ENCODE results near the gene USHBP1. TPM values are rescaled to one million over a fixed set of nuclear protein-coding genes. Genes with fewer than 3 reads are reported as not detected.

Gene USHBP1
- total and polyA plus RNA-seq, 2 of the 13 experiments (the other 11 are each of a cell fraction or from before 2014, with no cell fraction given) = 0.15 to 1.5 TPM

DNA sequence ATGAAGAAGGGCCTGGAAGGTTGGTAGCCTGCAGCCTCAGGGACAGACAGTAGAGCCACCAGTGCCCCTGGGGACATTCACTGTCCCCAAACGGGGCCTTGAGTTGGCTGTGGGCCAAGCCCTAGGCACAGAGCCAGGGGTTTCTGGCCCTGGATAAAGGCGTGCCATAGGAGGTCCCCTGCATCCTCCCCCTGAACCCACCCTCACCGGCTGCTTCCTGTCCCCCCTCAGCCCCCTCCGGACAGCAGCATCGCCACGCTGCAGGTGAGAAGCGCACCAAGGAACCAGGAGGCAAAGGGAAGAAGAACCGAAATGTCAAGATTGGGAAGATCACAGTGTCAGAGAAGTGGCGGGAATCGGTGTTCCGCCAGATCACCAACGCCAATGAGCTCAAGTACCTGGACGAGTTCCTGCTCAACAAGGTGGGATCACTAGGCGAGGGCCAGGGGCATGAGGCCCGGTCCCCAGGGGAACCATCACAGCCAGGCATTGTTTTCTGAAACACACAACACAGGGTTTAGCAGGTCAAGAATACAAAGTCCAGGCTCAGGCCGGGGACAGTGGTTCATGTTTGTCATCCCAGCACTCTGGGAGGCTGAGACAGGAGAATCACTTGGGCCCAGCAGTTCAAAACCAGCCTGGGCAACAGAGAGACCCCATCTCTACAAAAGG, 64.0 kb downstream of the USHBP1 start (continued):
- TF ChIP-seq DR1 (CRISPR knock-in tag; IDR thresholded peaks at IDR 0.05) (peak; percentile 26; the same call in 1 of the 2 replicates), FOXA3 (CRISPR knock-in tag; IDR thresholded peaks at IDR 0.05) (peak; percentile 65), TCF7L2 (IDR thresholded peaks at IDR 0.05; ENCODE audit: low read depth, low read length) (no peak), ZNF430 (CRISPR knock-in tag; IDR thresholded peaks at IDR 0.05) (no peak), ZNF550 (CRISPR knock-in tag; IDR thresholded peaks at IDR 0.05; ENCODE audit: borderline replicate concordance) (0 out of 2 replicates have a peak, but pooled peaks have one; percentile 0), PAX8 (CRISPR knock-in tag; IDR thresholded peaks at IDR 0.05; ENCODE audit: borderline replicate concordance) (no peak), ZNF263 (CRISPR knock-in tag; IDR thresholded peaks at IDR 0.05) (no peak), EZH2 (conservative IDR thresholded peaks at IDR 0.05; ENCODE audit: low read depth, low read length) (no peak), JARID2 (CRISPR knock-in tag; IDR thresholded peaks at IDR 0.05; ENCODE audit: insufficient replicate concordance) (no peak), SALL2 (CRISPR knock-in tag; IDR thresholded peaks at IDR 0.05) (no peak), ZNF780A (CRISPR knock-in tag; IDR thresholded peaks at IDR 0.05) (no peak)
- TF ChIP-seq, protein P1, sequence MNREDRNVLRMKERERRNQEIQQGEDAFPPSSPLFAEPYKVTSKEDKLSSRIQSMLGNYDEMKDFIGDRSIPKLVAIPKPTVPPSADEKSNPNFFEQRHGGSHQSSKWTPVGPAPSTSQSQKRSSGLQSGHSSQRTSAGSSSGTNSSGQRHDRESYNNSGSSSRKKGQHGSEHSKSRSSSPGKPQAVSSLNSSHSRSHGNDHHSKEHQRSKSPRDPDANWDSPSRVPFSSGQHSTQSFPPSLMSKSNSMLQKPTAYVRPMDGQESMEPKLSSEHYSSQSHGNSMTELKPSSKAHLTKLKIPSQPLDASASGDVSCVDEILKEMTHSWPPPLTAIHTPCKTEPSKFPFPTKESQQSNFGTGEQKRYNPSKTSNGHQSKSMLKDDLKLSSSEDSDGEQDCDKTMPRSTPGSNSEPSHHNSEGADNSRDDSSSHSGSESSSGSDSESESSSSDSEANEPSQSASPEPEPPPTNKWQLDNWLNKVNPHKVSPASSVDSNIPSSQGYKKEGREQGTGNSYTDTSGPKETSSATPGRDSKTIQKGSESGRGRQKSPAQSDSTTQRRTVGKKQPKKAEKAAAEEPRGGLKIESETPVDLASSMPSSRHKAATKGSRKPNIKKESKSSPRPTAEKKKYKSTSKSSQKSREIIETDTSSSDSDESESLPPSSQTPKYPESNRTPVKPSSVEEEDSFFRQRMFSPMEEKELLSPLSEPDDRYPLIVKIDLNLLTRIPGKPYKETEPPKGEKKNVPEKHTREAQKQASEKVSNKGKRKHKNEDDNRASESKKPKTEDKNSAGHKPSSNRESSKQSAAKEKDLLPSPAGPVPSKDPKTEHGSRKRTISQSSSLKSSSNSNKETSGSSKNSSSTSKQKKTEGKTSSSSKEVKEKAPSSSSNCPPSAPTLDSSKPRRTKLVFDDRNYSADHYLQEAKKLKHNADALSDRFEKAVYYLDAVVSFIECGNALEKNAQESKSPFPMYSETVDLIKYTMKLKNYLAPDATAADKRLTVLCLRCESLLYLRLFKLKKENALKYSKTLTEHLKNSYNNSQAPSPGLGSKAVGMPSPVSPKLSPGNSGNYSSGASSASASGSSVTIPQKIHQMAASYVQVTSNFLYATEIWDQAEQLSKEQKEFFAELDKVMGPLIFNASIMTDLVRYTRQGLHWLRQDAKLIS (CRISPR knock-in tag; IDR thresholded peaks at IDR 0.05) = no peak
- TF ChIP-seq, protein P2, sequence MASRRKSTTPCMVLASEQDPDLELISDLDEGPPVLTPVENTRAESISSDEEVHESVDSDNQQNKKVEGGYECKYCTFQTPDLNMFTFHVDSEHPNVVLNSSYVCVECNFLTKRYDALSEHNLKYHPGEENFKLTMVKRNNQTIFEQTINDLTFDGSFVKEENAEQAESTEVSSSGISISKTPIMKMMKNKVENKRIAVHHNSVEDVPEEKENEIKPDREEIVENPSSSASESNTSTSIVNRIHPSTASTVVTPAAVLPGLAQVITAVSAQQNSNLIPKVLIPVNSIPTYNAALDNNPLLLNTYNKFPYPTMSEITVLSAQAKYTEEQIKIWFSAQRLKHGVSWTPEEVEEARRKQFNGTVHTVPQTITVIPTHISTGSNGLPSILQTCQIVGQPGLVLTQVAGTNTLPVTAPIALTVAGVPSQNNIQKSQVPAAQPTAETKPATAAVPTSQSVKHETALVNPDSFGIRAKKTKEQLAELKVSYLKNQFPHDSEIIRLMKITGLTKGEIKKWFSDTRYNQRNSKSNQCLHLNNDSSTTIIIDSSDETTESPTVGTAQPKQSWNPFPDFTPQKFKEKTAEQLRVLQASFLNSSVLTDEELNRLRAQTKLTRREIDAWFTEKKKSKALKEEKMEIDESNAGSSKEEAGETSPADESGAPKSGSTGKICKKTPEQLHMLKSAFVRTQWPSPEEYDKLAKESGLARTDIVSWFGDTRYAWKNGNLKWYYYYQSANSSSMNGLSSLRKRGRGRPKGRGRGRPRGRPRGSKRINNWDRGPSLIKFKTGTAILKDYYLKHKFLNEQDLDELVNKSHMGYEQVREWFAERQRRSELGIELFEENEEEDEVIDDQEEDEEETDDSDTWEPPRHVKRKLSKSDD (CRISPR knock-in tag; IDR thresholded peaks at IDR 0.05; ENCODE audit: low read depth) = no peak
- TF ChIP-seq, protein P3, sequence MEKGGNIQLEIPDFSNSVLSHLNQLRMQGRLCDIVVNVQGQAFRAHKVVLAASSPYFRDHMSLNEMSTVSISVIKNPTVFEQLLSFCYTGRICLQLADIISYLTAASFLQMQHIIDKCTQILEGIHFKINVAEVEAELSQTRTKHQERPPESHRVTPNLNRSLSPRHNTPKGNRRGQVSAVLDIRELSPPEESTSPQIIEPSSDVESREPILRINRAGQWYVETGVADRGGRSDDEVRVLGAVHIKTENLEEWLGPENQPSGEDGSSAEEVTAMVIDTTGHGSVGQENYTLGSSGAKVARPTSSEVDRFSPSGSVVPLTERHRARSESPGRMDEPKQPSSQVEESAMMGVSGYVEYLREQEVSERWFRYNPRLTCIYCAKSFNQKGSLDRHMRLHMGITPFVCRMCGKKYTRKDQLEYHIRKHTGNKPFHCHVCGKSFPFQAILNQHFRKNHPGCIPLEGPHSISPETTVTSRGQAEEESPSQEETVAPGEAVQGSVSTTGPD (CRISPR knock-in tag; IDR thresholded peaks at IDR 0.05) = 0 out of 2 replicates have a peak, but pooled peaks have one; percentile 70
- TF ChIP-seq, protein P4, sequence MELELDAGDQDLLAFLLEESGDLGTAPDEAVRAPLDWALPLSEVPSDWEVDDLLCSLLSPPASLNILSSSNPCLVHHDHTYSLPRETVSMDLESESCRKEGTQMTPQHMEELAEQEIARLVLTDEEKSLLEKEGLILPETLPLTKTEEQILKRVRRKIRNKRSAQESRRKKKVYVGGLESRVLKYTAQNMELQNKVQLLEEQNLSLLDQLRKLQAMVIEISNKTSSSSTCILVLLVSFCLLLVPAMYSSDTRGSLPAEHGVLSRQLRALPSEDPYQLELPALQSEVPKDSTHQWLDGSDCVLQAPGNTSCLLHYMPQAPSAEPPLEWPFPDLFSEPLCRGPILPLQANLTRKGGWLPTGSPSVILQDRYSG (CRISPR knock-in tag; IDR thresholded peaks at IDR 0.05) = no peak
- TF ChIP-seq, protein P5, sequence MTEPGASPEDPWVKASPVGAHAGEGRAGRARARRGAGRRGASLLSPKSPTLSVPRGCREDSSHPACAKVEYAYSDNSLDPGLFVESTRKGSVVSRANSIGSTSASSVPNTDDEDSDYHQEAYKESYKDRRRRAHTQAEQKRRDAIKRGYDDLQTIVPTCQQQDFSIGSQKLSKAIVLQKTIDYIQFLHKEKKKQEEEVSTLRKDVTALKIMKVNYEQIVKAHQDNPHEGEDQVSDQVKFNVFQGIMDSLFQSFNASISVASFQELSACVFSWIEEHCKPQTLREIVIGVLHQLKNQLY (CRISPR knock-in tag; IDR thresholded peaks at IDR 0.05) = 0 out of 2 replicates have a peak, but pooled peaks have one; percentile 14

Measured in HepG2 (cell line).